ENCODE measurements around the gene CDC34. TPM values are rescaled to one million over a fixed set of nuclear protein-coding genes. Genes with fewer than 3 reads are reported as not detected.

CDC34 gene
- total and polyA plus RNA-seq, 9 of the 15 experiments (the other 6 are each of a cell fraction or from before 2014, with no cell fraction given), result 0.80 to 203 (median 65.5) TPM

DNA sequence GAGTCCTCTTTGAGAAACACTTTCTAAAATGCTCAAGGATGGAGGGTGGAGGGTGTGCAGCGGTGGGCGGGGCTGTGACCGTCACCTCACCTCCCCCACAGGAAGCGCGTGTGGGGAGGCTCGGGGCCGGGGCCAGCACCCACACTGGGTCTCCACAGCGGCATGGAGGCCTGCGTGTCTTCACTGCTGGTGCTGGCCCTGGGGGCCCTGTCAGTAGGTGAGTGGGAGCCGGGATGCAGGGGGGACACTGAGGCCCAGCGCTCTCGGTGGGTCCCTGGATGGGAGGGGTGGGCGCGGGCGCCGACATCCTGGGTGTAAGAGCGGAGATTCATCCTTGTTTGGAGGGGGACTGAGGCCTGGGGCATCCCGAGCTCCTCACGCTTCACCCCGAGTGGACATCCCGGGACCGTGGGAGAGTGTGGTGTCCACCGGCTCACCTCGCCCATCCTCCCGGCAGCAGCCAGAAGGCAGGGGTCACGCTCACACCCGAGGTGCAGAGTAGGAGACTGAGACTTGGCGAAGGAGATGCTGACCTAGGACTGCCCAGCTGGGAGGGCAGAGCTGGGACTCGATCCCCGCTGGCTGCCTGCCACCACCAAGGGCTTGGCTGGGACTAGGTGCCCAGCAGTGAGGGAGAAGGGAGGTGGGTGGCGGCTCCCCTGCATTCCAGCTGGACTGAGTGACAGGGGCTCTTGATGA is 12.5 kb downstream of the CDC34 start, which contains the start of gene GZMM (continued):
- peak; percentile 27; the same call in 1 of the 2 replicates for TF ChIP-seq POLR2A (conservative IDR thresholded peaks at IDR 0.05)
- TF ChIP-seq POU5F1 (IDR thresholded peaks at IDR 0.05; ENCODE audit: borderline replicate concordance, low read depth, low read length, partially characterized antibody), result no peak
- TF ChIP-seq ZNF766 (CRISPR knock-in tag; conservative IDR thresholded peaks at IDR 0.05), result no peak
- TF ChIP-seq, protein P1, sequence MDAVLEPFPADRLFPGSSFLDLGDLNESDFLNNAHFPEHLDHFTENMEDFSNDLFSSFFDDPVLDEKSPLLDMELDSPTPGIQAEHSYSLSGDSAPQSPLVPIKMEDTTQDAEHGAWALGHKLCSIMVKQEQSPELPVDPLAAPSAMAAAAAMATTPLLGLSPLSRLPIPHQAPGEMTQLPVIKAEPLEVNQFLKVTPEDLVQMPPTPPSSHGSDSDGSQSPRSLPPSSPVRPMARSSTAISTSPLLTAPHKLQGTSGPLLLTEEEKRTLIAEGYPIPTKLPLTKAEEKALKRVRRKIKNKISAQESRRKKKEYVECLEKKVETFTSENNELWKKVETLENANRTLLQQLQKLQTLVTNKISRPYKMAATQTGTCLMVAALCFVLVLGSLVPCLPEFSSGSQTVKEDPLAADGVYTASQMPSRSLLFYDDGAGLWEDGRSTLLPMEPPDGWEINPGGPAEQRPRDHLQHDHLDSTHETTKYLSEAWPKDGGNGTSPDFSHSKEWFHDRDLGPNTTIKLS (IDR thresholded peaks at IDR 0.05; ENCODE audit: borderline replicate concordance, low read depth), result no peak
- TF ChIP-seq FOXJ3 (CRISPR knock-in tag; IDR thresholded peaks at IDR 0.05), result no peak
- no peak for TF ChIP-seq ESRRA (IDR thresholded peaks at IDR 0.05; ENCODE audit: borderline replicate concordance, low read depth)
- TF ChIP-seq CHD2 (IDR thresholded peaks at IDR 0.05; ENCODE audit: low read depth, low read length), result no peak
- TF ChIP-seq HNRNPK (IDR thresholded peaks at IDR 0.05; ENCODE audit: low read depth, low read length, poor library complexity, severe bottlenecking), result no peak
- TF ChIP-seq SNIP1 (IDR thresholded peaks at IDR 0.05; ENCODE audit: low read depth), result no peak
- TF ChIP-seq SUPT5H (IDR thresholded peaks at IDR 0.05), result no peak; the same call in 1 of the 2 replicates
- no peak for TF ChIP-seq PHB2 (IDR thresholded peaks at IDR 0.05; ENCODE audit: low read depth)
- no peak for TF ChIP-seq HNRNPLL (IDR thresholded peaks at IDR 0.05; ENCODE audit: low read depth, low read length, poor library complexity, severe bottlenecking)
- peak; percentile 29; the same call in 1 of the 2 replicates for TF ChIP-seq CREB1 (IDR thresholded peaks at IDR 0.05)
- TF ChIP-seq CREB1 (CRISPR knock-in tag; IDR thresholded peaks at IDR 0.05), result no peak
- no peak for TF ChIP-seq TEAD1 (CRISPR knock-in tag; IDR thresholded peaks at IDR 0.05)
- TF ChIP-seq, protein P2, sequence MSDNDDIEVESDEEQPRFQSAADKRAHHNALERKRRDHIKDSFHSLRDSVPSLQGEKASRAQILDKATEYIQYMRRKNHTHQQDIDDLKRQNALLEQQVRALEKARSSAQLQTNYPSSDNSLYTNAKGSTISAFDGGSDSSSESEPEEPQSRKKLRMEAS (CRISPR knock-in tag; IDR thresholded peaks at IDR 0.05), result peak; percentile 20; the same call in 1 of the 2 replicates
- TF ChIP-seq, protein P3, sequence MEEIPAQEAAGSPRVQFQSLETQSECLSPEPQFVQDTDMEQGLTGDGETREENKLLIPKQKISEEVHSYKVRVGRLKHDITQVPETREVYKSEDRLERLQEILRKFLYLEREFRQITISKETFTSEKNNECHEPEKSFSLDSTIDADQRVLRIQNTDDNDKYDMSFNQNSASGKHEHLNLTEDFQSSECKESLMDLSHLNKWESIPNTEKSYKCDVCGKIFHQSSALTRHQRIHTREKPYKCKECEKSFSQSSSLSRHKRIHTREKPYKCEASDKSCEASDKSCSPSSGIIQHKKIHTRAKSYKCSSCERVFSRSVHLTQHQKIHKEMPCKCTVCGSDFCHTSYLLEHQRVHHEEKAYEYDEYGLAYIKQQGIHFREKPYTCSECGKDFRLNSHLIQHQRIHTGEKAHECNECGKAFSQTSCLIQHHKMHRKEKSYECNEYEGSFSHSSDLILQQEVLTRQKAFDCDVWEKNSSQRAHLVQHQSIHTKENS (CRISPR knock-in tag; IDR thresholded peaks at IDR 0.05), result no peak
- TF ChIP-seq, protein P4, sequence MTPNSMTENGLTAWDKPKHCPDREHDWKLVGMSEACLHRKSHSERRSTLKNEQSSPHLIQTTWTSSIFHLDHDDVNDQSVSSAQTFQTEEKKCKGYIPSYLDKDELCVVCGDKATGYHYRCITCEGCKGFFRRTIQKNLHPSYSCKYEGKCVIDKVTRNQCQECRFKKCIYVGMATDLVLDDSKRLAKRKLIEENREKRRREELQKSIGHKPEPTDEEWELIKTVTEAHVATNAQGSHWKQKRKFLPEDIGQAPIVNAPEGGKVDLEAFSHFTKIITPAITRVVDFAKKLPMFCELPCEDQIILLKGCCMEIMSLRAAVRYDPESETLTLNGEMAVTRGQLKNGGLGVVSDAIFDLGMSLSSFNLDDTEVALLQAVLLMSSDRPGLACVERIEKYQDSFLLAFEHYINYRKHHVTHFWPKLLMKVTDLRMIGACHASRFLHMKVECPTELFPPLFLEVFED (CRISPR knock-in tag; conservative IDR thresholded peaks at IDR 0.05), result no peak
- TF ChIP-seq ETV1 (tag; conservative IDR thresholded peaks at IDR 0.05; ENCODE audit: low read depth), result peak; percentile 71
- TF ChIP-seq NONO (IDR thresholded peaks at IDR 0.05; ENCODE audit: low read depth in 2 of 2, low read length in 1 of 2), result no peak
- TF ChIP-seq ZNF436 (CRISPR knock-in tag; IDR thresholded peaks at IDR 0.05), result no peak
- TF ChIP-seq RFX7 (CRISPR knock-in tag; IDR thresholded peaks at IDR 0.05), result no peak
- no peak for TF ChIP-seq PYGO2 (tag; IDR thresholded peaks at IDR 0.05)
- TF ChIP-seq EP300 (IDR thresholded peaks at IDR 0.05; ENCODE audit: low read length), result no peak
- no peak for TF ChIP-seq KDM4B (IDR thresholded peaks at IDR 0.05; ENCODE audit: borderline replicate concordance in 2 of 2, low read depth in 1 of 2)
- TF ChIP-seq NR3C1 (CRISPR knock-in tag; IDR thresholded peaks at IDR 0.05), result no peak

Data from K562 (cell line).